Measurements from ENCODE around the gene TEX11.
"Not testable (repeated sequence)": the region's sequence is repeated elsewhere in the genome, so short reads cannot be mapped to it uniquely, and the experiment has no call there.

DNA sequence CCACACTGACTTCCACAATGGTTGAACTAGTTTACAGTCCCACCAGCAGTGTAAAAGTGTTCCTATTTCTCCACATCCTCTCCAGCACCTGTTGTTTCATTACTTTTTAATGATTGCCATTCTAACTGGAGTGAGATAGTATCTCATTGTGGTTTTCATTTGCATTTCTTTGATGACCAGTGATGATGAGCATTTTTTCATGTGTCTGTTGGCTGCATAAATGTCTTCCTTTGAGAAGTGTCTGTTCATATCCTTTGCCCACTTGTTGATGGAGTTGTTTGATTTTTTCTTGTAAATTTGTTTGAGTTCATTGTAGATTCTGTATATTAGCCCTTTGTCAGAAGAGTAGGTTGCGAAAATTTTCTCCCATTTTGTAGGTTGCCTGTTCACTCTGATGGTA, 392.8 kb downstream of the TEX11 start:
- TF ChIP-seq, protein P1, sequence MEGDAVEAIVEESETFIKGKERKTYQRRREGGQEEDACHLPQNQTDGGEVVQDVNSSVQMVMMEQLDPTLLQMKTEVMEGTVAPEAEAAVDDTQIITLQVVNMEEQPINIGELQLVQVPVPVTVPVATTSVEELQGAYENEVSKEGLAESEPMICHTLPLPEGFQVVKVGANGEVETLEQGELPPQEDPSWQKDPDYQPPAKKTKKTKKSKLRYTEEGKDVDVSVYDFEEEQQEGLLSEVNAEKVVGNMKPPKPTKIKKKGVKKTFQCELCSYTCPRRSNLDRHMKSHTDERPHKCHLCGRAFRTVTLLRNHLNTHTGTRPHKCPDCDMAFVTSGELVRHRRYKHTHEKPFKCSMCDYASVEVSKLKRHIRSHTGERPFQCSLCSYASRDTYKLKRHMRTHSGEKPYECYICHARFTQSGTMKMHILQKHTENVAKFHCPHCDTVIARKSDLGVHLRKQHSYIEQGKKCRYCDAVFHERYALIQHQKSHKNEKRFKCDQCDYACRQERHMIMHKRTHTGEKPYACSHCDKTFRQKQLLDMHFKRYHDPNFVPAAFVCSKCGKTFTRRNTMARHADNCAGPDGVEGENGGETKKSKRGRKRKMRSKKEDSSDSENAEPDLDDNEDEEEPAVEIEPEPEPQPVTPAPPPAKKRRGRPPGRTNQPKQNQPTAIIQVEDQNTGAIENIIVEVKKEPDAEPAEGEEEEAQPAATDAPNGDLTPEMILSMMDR (IDR thresholded peaks at IDR 0.05), result not testable (repeated sequence)
- not testable (repeated sequence) for TF ChIP-seq POLR2A (IDR thresholded peaks at IDR 0.05)

Data from body of pancreas (tissue), 4 donors.